Mucosa of rectum (tissue), 2 donors: ENCODE measurements around the gene ASXL2.
"Not testable (repeated sequence)": the region's sequence is repeated elsewhere in the genome, so short reads cannot be mapped to it uniquely, and the experiment has no call there.

ENCODE experiments used
- H3K27ac ChIP-seq, 2 donors: one replicate each; pipeline ENCODE4 v1.7.0; 2013; ENCODE audit warnings: inconsistent platforms in 2 of 2, low read depth in 2 of 2, low read length in 2 of 2
- H3K27me3 ChIP-seq, 2 donors: one replicate each; pipeline ENCODE4 v1.7.0; 2013; ENCODE audit warnings: low read length in 2 of 2; ENCODE audit not compliant: control insufficient read depth in 2 of 2, insufficient read depth in 2 of 2
- H3K36me3 ChIP-seq, 2 donors: one replicate each; pipeline ENCODE4 v1.7.0; 2013; ENCODE audit warnings: low read length in 2 of 2; ENCODE audit not compliant: control insufficient read depth in 2 of 2, insufficient read depth in 2 of 2
- H3K4me1 ChIP-seq, 2 donors: one replicate each; pipeline ENCODE4 v1.7.0; 2013; ENCODE audit warnings: low read length in 2 of 2, mild to moderate bottlenecking in 1 of 2; ENCODE audit not compliant: control insufficient read depth in 2 of 2, insufficient read depth in 2 of 2
- H3K4me3 ChIP-seq, 2 donors: one replicate each; pipeline ENCODE4 v1.7.0; 2013; ENCODE audit warnings: low read length in 2 of 2
- H3K9ac ChIP-seq, 2 donors: one replicate each; pipeline ENCODE4 v1.7.0; 2013; ENCODE audit warnings: low read length in 2 of 2, low read depth in 1 of 2, mild to moderate bottlenecking in 1 of 2
- H3K9me3 ChIP-seq, 2 donors: one replicate each; pipeline ENCODE4 v1.7.0; 2013; ENCODE audit warnings: low read length in 2 of 2; ENCODE audit not compliant: control insufficient read depth in 2 of 2
- donor health status: healthy.
- donor health status: Normal muscosa, but diverticular disease.

Gene ASXL2

GRCh38 chr2:25838152-25838756, 40.0 kb downstream of the ASXL2 start:
- Histone ChIP-seq H3K9ac (no peak overlapping the region), H3K4me1 (no peaks in the 10 kb centered on the region), H3K36me3 (peaks cover 3 to 8% of the 10 kb centered on the region in 2 donors), H3K4me3 (no peak overlapping the region), H3K27me3 (no peaks in the 10 kb centered on the region), H3K27ac (no peak overlapping the region), H3K9me3 (no peaks in the 10 kb centered on the region)

GRCh38 chr2:25835906-25836305, 42.4 kb downstream of the ASXL2 start:
- Histone ChIP-seq H3K27ac (no peak overlapping the region), H3K9ac (no peak overlapping the region), H3K9me3 (peaks cover 0 to 4% of the 10 kb centered on the region in 2 donors), H3K27me3 (no peaks in the 10 kb centered on the region), H3K4me3 (no peak overlapping the region), H3K4me1 (no peaks in the 10 kb centered on the region), H3K36me3 (peaks cover 3% of the 10 kb centered on the region in 2 donors)

GRCh38 chr2:25833566-25833965, 44.7 kb downstream of the ASXL2 start:
- Histone ChIP-seq H3K27me3 (no peaks in the 10 kb centered on the region), H3K4me1 (no peaks in the 10 kb centered on the region), H3K36me3 (peaks cover 0 to 2% of the 10 kb centered on the region in 2 donors), H3K9ac (no peak overlapping the region), H3K27ac (no peak overlapping the region), H3K9me3 (peaks cover 0 to 4% of the 10 kb centered on the region in 2 donors), H3K4me3 (no peak overlapping the region)

GRCh38 chr2:25832897-25833296, 45.4 kb downstream of the ASXL2 start:
- Histone ChIP-seq H3K4me1 (no peaks in the 10 kb centered on the region), H3K4me3 (no peak overlapping the region), H3K36me3 (no peaks in the 10 kb centered on the region), H3K9ac (no peak overlapping the region), H3K27me3 (no peaks in the 10 kb centered on the region), H3K9me3 (peaks cover 0 to 4% of the 10 kb centered on the region in 2 donors), H3K27ac (no peak overlapping the region)

GRCh38 chr2:25831746-25832449, 46.4 kb downstream of the ASXL2 start:
- Histone ChIP-seq H3K27me3 (no peaks in the 10 kb centered on the region), H3K9me3 (peaks cover 0 to 4% of the 10 kb centered on the region in 2 donors), H3K27ac (no peak overlapping the region), H3K4me3 (no peak overlapping the region), H3K36me3 (no peaks in the 10 kb centered on the region), H3K9ac (no peak overlapping the region), H3K4me1 (no peaks in the 10 kb centered on the region)

GRCh38 chr2:25829828-25830227, 48.5 kb downstream of the ASXL2 start:
- H3K36me3 ChIP-seq, result no peaks in the 10 kb centered on the region
- peaks cover 0 to 4% of the 10 kb centered on the region in 2 donors for H3K9me3 ChIP-seq
- H3K9ac ChIP-seq, result no peak overlapping the region
- H3K4me3 ChIP-seq, result no peak overlapping the region
- H3K27ac ChIP-seq, result no peak overlapping the region
- no peaks in the 10 kb centered on the region for H3K4me1 ChIP-seq
- no peaks in the 10 kb centered on the region for H3K27me3 ChIP-seq

- H3K4me1 ChIP-seq, result no peaks in the 10 kb centered on the region
- H3K36me3 ChIP-seq, result no peaks in the 10 kb centered on the region
- no peaks in the 10 kb centered on the region for H3K27me3 ChIP-seq
- peaks cover 0 to 4% of the 10 kb centered on the region in 2 donors for H3K9me3 ChIP-seq
- no peak overlapping the region for H3K4me3 ChIP-seq
- no peak overlapping the region for H3K27ac ChIP-seq
- no peak overlapping the region for H3K9ac ChIP-seq
These were observed 48.9 kb downstream of the ASXL2 start for GRCh38 chr2:25829377-25829704.

GRCh38 chr2:25828532-25829376, 49.5 kb downstream of the ASXL2 start:
- not testable (repeated sequence) for H3K27me3 ChIP-seq, H3K9me3 ChIP-seq, H3K9ac ChIP-seq, H3K4me1 ChIP-seq, H3K36me3 ChIP-seq, H3K27ac ChIP-seq, H3K4me3 ChIP-seq

GRCh38 chr2:25825238-25825637, 53.0 kb downstream of the ASXL2 start:
- no peaks in the 10 kb centered on the region for H3K9me3 ChIP-seq
- no peak overlapping the region for H3K9ac ChIP-seq
- no peak overlapping the region for H3K4me3 ChIP-seq
- no peak overlapping the region for H3K27ac ChIP-seq
- no peaks in the 10 kb centered on the region for H3K27me3 ChIP-seq
- no peaks in the 10 kb centered on the region for H3K4me1 ChIP-seq
- no peaks in the 10 kb centered on the region for H3K36me3 ChIP-seq

GRCh38 chr2:25824718-25825117, 53.6 kb downstream of the ASXL2 start:
- H3K27me3 ChIP-seq, result no peaks in the 10 kb centered on the region
- H3K27ac ChIP-seq, result no peak overlapping the region
- H3K9ac ChIP-seq, result no peak overlapping the region
- no peaks in the 10 kb centered on the region for H3K36me3 ChIP-seq
- no peaks in the 10 kb centered on the region for H3K9me3 ChIP-seq
- no peak overlapping the region for H3K4me3 ChIP-seq
- no peaks in the 10 kb centered on the region for H3K4me1 ChIP-seq
